ENCODE data around the gene PROX1. TPM values are rescaled to one million over a fixed set of nuclear protein-coding genes. Genes with fewer than 3 reads are reported as not detected.

The PROX1 gene
- total and polyA plus RNA-seq, 2 of the 8 experiments (the other 6 are each of a cell fraction or from before 2014, with no cell fraction given), result 0.30 to 2.0 TPM

DNA sequence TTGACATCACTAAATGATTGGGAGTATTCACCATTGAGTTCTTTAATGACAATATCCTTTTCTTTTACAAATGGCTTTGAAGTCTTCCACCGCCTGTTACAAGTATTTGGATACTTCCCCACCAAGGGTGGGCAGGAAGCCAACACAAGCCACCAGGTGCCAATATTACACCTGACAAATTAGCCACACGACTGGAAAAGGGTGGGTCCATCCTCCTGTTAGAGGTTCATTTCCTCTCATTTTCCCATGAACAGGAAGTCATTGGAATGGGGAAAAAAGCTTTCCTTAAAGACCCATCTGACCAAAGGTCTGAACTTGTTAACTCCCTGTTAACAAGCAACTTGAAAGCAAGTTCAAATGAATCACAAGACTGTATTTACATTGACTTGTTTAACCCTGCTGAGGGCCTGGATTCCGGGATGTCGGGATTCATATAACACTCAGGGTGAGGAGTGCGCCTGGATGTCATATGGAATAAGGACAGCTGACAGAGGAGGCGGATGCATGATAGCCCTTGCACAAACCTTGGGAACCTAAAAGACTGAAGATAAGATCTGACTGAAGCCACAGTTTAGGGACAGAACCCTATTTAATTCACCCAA lies 40.5 kb upstream of the PROX1 start:
- Histone ChIP-seq H4K91ac (replicated peaks; ENCODE audit: insufficient read length, low read length) (no peak overlapping the region), H3K56ac (replicated peaks; ENCODE audit: insufficient read length, low read depth, low read length) (peak overlapping the region; percentile 10), H2AFZ (ENCODE audit: low read length) (no peak overlapping the region), H3K27me3 (replicated peaks in 1 of 4; ENCODE audit: control insufficient read depth in 3 of 4, extremely low read depth in 1 of 4, insufficient read depth in 3 of 4, low read length in 3 of 4) (no peaks in the 10 kb centered on the region; a peak in 1 of 7 replicates), H3K9ac (replicated peaks in 1 of 4; ENCODE audit: extremely low read depth in 1 of 4, low read depth in 3 of 4, low read length in 3 of 4) (no peak overlapping the region), H2BK15ac (ENCODE audit: low read length) (no peak overlapping the region), H3K18ac (ENCODE audit: extremely low read depth, low read length) (no peak overlapping the region), H3K4me3 (ENCODE audit: extremely low read depth in 1 of 4, insufficient read depth in 2 of 4, low read depth in 3 of 4, low read length in 4 of 4) (no peak overlapping the region), H4K5ac (ENCODE audit: insufficient read length, low read depth, low read length) (no peak overlapping the region), H3K27ac (ENCODE audit: low read depth, low read length) (no peak overlapping the region), H3K4me1 (replicated peaks in 1 of 4; ENCODE audit: control insufficient read depth in 3 of 4, insufficient read depth in 4 of 4, low read length in 3 of 4) (peaks cover 0 to 6% (median 3%) of the 10 kb centered on the region in 4 experiments; a peak in 2 of 7 replicates), H3K9me3 (ENCODE audit: insufficient read depth in 2 of 2, low read depth in 1 of 2, low read length in 1 of 2) (no peaks in the 10 kb centered on the region), H3K4me2 (ENCODE audit: insufficient read depth in 1 of 2, low read depth in 2 of 2, low read length in 2 of 2) (peak overlapping the region in 1 of 2 experiments; percentile 45; a peak in 1 of 4 replicates), H4K8ac (ENCODE audit: extremely low read depth, insufficient read depth, low read length) (no peak overlapping the region; the same call in 1 of the 2 replicates), H2BK120ac (replicated peaks; ENCODE audit: low read depth, low read length) (no peak overlapping the region), H3K36me3 (ENCODE audit: control insufficient read depth in 2 of 4, insufficient read depth in 4 of 4, low read length in 3 of 4) (no peaks in the 10 kb centered on the region), H3K79me2 (ENCODE audit: control insufficient read depth in 1 of 2, insufficient read depth in 2 of 2, low read length in 2 of 2) (no peaks in the 10 kb centered on the region), H2AK5ac (ENCODE audit: low read depth, low read length) (no peak overlapping the region), H3K79me1 (ENCODE audit: low read depth, low read length) (no peaks in the 10 kb centered on the region), H2BK20ac (ENCODE audit: low read length) (no peak overlapping the region; the same call in 1 of the 2 replicates), H2BK5ac (ENCODE audit: low read depth, low read length) (no peak overlapping the region), H4K20me1 (replicated peaks in 1 of 2; ENCODE audit: control insufficient read depth in 1 of 2, insufficient read depth in 2 of 2, low read length in 2 of 2) (no peaks in the 10 kb centered on the region), H3K4ac (replicated peaks; ENCODE audit: insufficient read length, low read depth, low read length) (no peak overlapping the region), H3K23me2 (ENCODE audit: low read depth, low read length) (no peaks in the 10 kb centered on the region), H3K14ac (ENCODE audit: insufficient read length) (no peak overlapping the region), H3K23ac (ENCODE audit: insufficient read length) (no peak overlapping the region), H2BK12ac (ENCODE audit: low read depth, low read length) (no peak overlapping the region; the same call in 1 of the 2 replicates)
- POLR2A ChIA-PET (ENCODE audit: partially characterized antibody), result no interaction called here
- FAIRE-seq (peak; percentile 79), DNase-seq (ENCODE audit: low read depth in 1 of 2, low spot score in 2 of 2) (peak in 1 of 2 experiments; percentile 15)
- WGBS, 2 experiments (ENCODE audit: extremely low coverage in 1 of 2, insufficient coverage in 1 of 2, insufficient read length in 1 of 2, insufficient replicate concordance in 2 of 2, low coverage in 1 of 2, low lambda C conversion rate in 2 of 2, missing lambda C conversion rate in 1 of 2), result 56% methylated on average over 6 of the region's 6 CpGs; no CpG with 5 or more reads in 1 of the 2 experiments
- CTCF ChIA-PET (ENCODE audit: partially characterized antibody), result interaction anchor here (0.8 kb wide), 1 partner anchor 15 kb away, joined by 4 read pairs; no protein-coding TSS in a partner anchor
- TF ChIP-seq POLR2A (IDR thresholded peaks at IDR 0.05; ENCODE audit: control extremely low read depth in 1 of 2, low read depth in 2 of 2, low read length in 2 of 2) (no peak), CBX5 (IDR thresholded peaks at IDR 0.05; ENCODE audit: low read depth, low read length) (no peak), CEBPB (IDR thresholded peaks at IDR 0.05; ENCODE audit: low read depth, low read length) (no peak), PHF8 (conservative IDR thresholded peaks at IDR 0.05; ENCODE audit: low read depth, low read length) (no peak), JUN (IDR thresholded peaks at IDR 0.05; ENCODE audit: low read depth, low read length) (no peak), HDAC6 (IDR thresholded peaks at IDR 0.05; ENCODE audit: low read depth, low read length) (no peak), RFX5 (IDR thresholded peaks at IDR 0.05; ENCODE audit: borderline replicate concordance, low read depth, low read length) (no peak), SP2 (IDR thresholded peaks at IDR 0.05; ENCODE audit: low read length) (no peak), TCF12 (IDR thresholded peaks at IDR 0.05; ENCODE audit: low read depth, low read length) (no peak), ZNF274 (IDR thresholded peaks at IDR 0.05; ENCODE audit: borderline replicate concordance, extremely low read depth, low read length) (no peak), SIRT6 (IDR thresholded peaks at IDR 0.05; ENCODE audit: low read length) (no peak)
- TF ChIP-seq, protein P1, sequence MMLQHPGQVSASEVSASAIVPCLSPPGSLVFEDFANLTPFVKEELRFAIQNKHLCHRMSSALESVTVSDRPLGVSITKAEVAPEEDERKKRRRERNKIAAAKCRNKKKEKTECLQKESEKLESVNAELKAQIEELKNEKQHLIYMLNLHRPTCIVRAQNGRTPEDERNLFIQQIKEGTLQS (IDR thresholded peaks at IDR 0.05; ENCODE audit: insufficient read depth, low read depth, low read length), result no peak
- TF ChIP-seq, protein P2, sequence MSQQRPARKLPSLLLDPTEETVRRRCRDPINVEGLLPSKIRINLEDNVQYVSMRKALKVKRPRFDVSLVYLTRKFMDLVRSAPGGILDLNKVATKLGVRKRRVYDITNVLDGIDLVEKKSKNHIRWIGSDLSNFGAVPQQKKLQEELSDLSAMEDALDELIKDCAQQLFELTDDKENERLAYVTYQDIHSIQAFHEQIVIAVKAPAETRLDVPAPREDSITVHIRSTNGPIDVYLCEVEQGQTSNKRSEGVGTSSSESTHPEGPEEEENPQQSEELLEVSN (IDR thresholded peaks at IDR 0.05), result no peak
